Measurements from ENCODE around the gene SMIM5.

GRCh38 chr17:75595284-75595919 is 37.8 kb upstream of the SMIM5 start:
- TF ChIP-seq CTCF (IDR thresholded peaks at IDR 0.05), result no peak
- TF ChIP-seq EZH2 (IDR thresholded peaks at IDR 0.05), result no peak

All from neural progenitor cell (in vitro differentiated cells).